Neural cell (in vitro differentiated cells): ENCODE results near the gene TUB. TPM values are rescaled to one million over a fixed set of nuclear protein-coding genes. Genes with fewer than 3 reads are reported as not detected.
A peak's percentile ranks its signal among the peaks of the same experiment; 100 is the strongest.

ENCODE experiments used
- H2AFZ ChIP-seq: fragments of 200-600, 300-800 bp; sonication (generic), shearing (Covaris generic); 2 replicates; pipeline ENCODE4 v1.6.0; 2014; ENCODE audit warnings: low read depth, mild to moderate bottlenecking, antibody characterized with exemption, low read length, moderate library complexity
- H3F3A ChIP-seq: fragments of 200-600 bp; shearing (Covaris generic); 2 replicates; pipeline ENCODE4 v1.6.1; 2016; ENCODE audit warnings: mild to moderate bottlenecking, moderate library complexity, mixed read lengths, antibody characterized with exemption, low read length; ENCODE audit not compliant: insufficient read depth, poor library complexity, severe bottlenecking
- H3K27ac ChIP-seq: fragments of 200-600, 300-800 bp; sonication (generic), shearing (Covaris generic); 2 replicates; pipeline ENCODE4 v1.5.1; 2014; ENCODE audit warnings: mild to moderate bottlenecking, low read length, moderate library complexity
- H3K27me3 ChIP-seq: fragments of 300-800, 200-600 bp; sonication (generic), shearing (Covaris generic); 2 replicates; pipeline ENCODE4 v1.6.0; 2014; ENCODE audit warnings: mild to moderate bottlenecking, low read depth, low read length, moderate library complexity; ENCODE audit not compliant: insufficient read depth
- H3K36me3 ChIP-seq: fragments of 300-800, 200-600 bp; sonication (generic), shearing (Covaris generic); 2 replicates; pipeline ENCODE4 v1.5.1; 2014; ENCODE audit warnings: mild to moderate bottlenecking, antibody characterized with exemption, low read length, moderate library complexity; ENCODE audit not compliant: insufficient read depth
- H3K4me2 ChIP-seq: fragments of 300-800, 200-600 bp; sonication (generic), shearing (Covaris generic); 2 replicates; pipeline ENCODE4 v1.6.0; 2014; ENCODE audit warnings: mild to moderate bottlenecking, low read length
- H3K4me3 ChIP-seq: fragments of 300-800, 200-600 bp; sonication (generic), shearing (Covaris generic); 2 replicates; pipeline ENCODE4 v1.5.1; 2014; ENCODE audit warnings: mild to moderate bottlenecking, low read length, moderate library complexity
- H3K79me2 ChIP-seq: fragments of 200-600 bp; shearing (Covaris generic); replicated peaks from 2 replicates; pipeline ENCODE4 v1.6.0; 2014; ENCODE audit warnings: mild to moderate bottlenecking, low read length, moderate library complexity; ENCODE audit not compliant: insufficient read depth
- H3K9ac ChIP-seq: fragments of 300-800, 200-600 bp; sonication (generic), shearing (Covaris generic); 2 replicates; pipeline ENCODE4 v1.6.1; 2016; ENCODE audit warnings: mild to moderate bottlenecking, low read length, mixed read lengths
- H3K9me2 ChIP-seq: fragments of 200-600 bp; shearing (Covaris generic); 2 replicates; pipeline ENCODE4 v1.6.1; 2016; ENCODE audit warnings: mild to moderate bottlenecking, low read length, mixed read lengths; ENCODE audit not compliant: insufficient read depth
- H3K9me3 ChIP-seq: fragments of 200-600, 300-800 bp; sonication (generic), shearing (Covaris generic); 2 replicates; pipeline ENCODE4 v1.6.1; 2016; ENCODE audit warnings: mild to moderate bottlenecking, mixed run types, low read length, moderate library complexity, mixed read lengths
- H4K20me1 ChIP-seq: fragments of 200-600 bp; shearing (Covaris generic); 2 replicates; pipeline ENCODE4 v1.6.1; 2016; ENCODE audit warnings: mild to moderate bottlenecking, mixed run types; ENCODE audit not compliant: insufficient read depth
- CTCF ChIP-seq: fragments of 450-650 bp; IDR thresholded peaks from 2 replicates; pipeline ENCODE4 v1.5.1; 2014; ENCODE audit warnings: antibody characterized with exemption, mild to moderate bottlenecking, moderate library complexity; ENCODE audit not compliant: poor library complexity, severe bottlenecking
- EP300 ChIP-seq: fragments of 450-650 bp; conservative IDR thresholded peaks from 2 replicates; pipeline ENCODE4 v1.6.1; 2014; ENCODE audit warnings: antibody characterized with exemption, mild to moderate bottlenecking, moderate library complexity; ENCODE audit not compliant: poor library complexity, severe bottlenecking
- EZH2 ChIP-seq: fragments of 200-600, 300-800 bp; shearing (Covaris generic), sonication (generic); IDR thresholded peaks from 2 replicates; pipeline ENCODE4 v1.6.1; 2014; ENCODE audit warnings: antibody characterized with exemption, low read length, borderline replicate concordance, mild to moderate bottlenecking; ENCODE audit not compliant: insufficient read depth, poor library complexity, severe bottlenecking
- MXI1 ChIP-seq: fragments of 450-650 bp; conservative IDR thresholded peaks from 2 replicates; pipeline ENCODE4 v1.6.1; 2014; ENCODE audit warnings: antibody characterized with exemption, mild to moderate bottlenecking; ENCODE audit not compliant: poor library complexity, severe bottlenecking
- POLR2AphosphoS5 ChIP-seq: IDR thresholded peaks from 2 replicates; pipeline ENCODE4 v1.6.1; 2012
- RAD21 ChIP-seq: fragments of 450-650 bp; conservative IDR thresholded peaks from 2 replicates; pipeline ENCODE4 v1.6.1; 2014; ENCODE audit warnings: antibody characterized with exemption, mild to moderate bottlenecking, moderate library complexity
- SMC3 ChIP-seq: fragments of 450-650 bp; conservative IDR thresholded peaks from 2 replicates; pipeline ENCODE4 v1.6.1; 2014; ENCODE audit warnings: antibody characterized with exemption, mild to moderate bottlenecking, moderate library complexity; ENCODE audit not compliant: poor library complexity
- TAF1 ChIP-seq: IDR thresholded peaks from 2 replicates; pipeline ENCODE4 v1.6.1; 2012; ENCODE audit warnings: low read depth
- polyA plus RNA-seq: library from polyadenylated mRNA; depleted of rRNA; stranded (reverse); fragments of >200 nt; gene quantifications from 2 replicates; pipeline ENCODE4 v1.2.3, GENCODE V29; 2014
- TF ChIP-seq, protein P1 (sequence below): IDR thresholded peaks from 2 replicates; pipeline ENCODE4 v1.6.1; 2012; ENCODE audit warnings: borderline replicate concordance

The TUB gene
- polyA plus RNA-seq, 1 donor from 2014 or later: 125 TPM

- no peak for TF ChIP-seq EP300
Observed at GRCh38 chr11:8049084-8049483, 31.9 kb upstream of the TUB start (continued).

DNA sequence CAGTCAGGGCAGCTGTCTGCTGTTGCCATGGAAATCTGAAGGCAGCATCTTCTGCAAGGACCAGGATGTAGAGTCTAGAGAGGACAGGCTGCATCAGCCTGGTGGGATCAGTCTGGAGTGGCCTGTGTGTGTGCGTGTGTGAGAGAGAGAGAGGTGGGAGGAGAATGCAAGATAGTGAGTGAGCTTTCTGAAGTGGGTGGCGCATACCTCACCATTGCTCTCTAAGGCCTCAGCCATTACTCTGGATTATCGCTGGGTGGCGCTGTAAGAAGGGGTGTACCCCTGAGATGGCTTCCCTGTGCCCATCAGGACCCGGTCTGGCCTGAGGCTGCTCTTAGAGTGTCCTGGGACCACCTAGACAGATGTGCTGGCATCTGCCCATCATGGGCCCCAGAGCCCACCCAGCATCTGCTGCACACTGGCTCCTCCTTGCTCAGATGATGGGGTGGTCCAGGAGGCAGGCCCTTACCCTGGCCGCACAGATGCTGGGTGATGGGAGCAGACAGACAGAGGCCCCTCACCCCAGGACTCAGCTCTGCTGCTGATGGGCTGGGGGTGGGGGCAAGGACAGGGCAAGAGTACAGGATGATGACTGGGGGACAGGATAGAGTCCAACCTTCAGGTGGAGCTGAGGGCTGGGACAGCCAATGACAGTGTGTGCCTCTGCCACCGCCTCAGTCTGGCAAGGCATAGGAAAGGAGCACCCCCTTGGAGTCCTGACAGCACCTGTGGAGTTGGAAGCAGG is 25.7 kb upstream of the TUB start:
- H2AFZ ChIP-seq: no peak overlapping the region
- peak overlapping the region; percentile 19 for H3K9ac ChIP-seq
- no peaks in the 10 kb centered on the region for H3K27me3 ChIP-seq
- H4K20me1 ChIP-seq: no peaks in the 10 kb centered on the region
- peak overlapping the region; percentile 37 for H3K27ac ChIP-seq
- peak overlapping the region; percentile 6 for H3K4me3 ChIP-seq
- H3K4me2 ChIP-seq: no peak overlapping the region
- H3K9me2 ChIP-seq: no peaks in the 10 kb centered on the region
- H3F3A ChIP-seq: no peaks in the 10 kb centered on the region
- no peaks in the 10 kb centered on the region for H3K79me2 ChIP-seq
- H3K9me3 ChIP-seq: no peaks in the 10 kb centered on the region
- H3K36me3 ChIP-seq: no peaks in the 10 kb centered on the region
- peak; percentile 19 for TF ChIP-seq RAD21
- TF ChIP-seq POLR2AphosphoS5: no peak
- peak; percentile 57 for TF ChIP-seq CTCF
- TF ChIP-seq TAF1: no peak
- no peak for TF ChIP-seq EZH2
- TF ChIP-seq EP300: no peak

DNA sequence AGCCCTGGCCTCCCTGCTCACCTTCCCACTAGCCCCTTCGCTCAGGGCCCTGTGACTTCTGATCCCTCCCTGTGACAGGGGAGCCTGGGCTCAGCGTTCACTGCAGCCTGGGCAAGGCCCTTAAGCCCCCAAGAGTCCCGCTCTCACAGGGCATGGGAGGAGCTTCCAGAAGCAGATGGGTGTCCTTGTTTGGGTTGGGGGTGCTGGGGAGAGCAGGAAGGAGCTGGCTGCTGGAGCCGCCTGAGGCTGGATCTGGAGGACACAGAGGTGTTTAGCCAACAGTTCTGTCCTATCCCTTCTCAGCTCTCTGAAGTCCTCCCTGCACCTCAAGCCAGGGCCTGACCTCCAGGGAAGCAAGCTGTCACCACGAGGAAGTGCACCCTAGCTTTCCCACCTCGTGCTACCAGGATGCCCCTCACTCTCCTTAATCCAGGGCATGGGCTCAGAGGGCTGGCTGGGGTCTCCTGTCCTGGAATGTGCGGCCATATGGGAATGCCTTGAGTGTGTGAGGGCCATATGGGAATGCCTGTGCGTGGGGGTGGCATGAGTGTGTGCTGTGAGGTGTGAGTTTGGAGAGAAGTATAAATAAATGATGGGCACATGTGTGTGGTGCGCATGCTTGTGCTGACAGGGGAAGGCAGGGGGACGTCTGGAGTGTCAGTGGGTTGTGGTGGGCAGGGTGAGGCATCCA is 25.0 kb upstream of the TUB start:
- H3K4me2 ChIP-seq: no peak overlapping the region
- H3K79me2 ChIP-seq: no peaks in the 10 kb centered on the region
- H3K27me3 ChIP-seq: no peaks in the 10 kb centered on the region
- H4K20me1 ChIP-seq: no peaks in the 10 kb centered on the region
- no peak overlapping the region for H2AFZ ChIP-seq
- H3K27ac ChIP-seq: no peak overlapping the region
- no peaks in the 10 kb centered on the region for H3F3A ChIP-seq
- no peak overlapping the region for H3K4me3 ChIP-seq
- H3K9me2 ChIP-seq: no peaks in the 10 kb centered on the region
- no peak overlapping the region for H3K9ac ChIP-seq
- no peaks in the 10 kb centered on the region for H3K36me3 ChIP-seq
- H3K9me3 ChIP-seq: no peaks in the 10 kb centered on the region
- TF ChIP-seq SMC3 (no peak), EZH2 (no peak), TAF1 (no peak), POLR2AphosphoS5 (no peak), MXI1 (no peak), CTCF (no peak), EP300 (no peak), RAD21 (no peak)
- TF ChIP-seq, protein P1, sequence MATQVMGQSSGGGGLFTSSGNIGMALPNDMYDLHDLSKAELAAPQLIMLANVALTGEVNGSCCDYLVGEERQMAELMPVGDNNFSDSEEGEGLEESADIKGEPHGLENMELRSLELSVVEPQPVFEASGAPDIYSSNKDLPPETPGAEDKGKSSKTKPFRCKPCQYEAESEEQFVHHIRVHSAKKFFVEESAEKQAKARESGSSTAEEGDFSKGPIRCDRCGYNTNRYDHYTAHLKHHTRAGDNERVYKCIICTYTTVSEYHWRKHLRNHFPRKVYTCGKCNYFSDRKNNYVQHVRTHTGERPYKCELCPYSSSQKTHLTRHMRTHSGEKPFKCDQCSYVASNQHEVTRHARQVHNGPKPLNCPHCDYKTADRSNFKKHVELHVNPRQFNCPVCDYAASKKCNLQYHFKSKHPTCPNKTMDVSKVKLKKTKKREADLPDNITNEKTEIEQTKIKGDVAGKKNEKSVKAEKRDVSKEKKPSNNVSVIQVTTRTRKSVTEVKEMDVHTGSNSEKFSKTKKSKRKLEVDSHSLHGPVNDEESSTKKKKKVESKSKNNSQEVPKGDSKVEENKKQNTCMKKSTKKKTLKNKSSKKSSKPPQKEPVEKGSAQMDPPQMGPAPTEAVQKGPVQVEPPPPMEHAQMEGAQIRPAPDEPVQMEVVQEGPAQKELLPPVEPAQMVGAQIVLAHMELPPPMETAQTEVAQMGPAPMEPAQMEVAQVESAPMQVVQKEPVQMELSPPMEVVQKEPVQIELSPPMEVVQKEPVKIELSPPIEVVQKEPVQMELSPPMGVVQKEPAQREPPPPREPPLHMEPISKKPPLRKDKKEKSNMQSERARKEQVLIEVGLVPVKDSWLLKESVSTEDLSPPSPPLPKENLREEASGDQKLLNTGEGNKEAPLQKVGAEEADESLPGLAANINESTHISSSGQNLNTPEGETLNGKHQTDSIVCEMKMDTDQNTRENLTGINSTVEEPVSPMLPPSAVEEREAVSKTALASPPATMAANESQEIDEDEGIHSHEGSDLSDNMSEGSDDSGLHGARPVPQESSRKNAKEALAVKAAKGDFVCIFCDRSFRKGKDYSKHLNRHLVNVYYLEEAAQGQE: no peak
